Epithelial cell of esophagus (primary cell): ENCODE data around the gene QKI.

Experiments used
- DNase-seq: peaks from one replicate; pipeline ENCODE4 v3.0.0; 2010; ENCODE audit warnings: low read depth
- H3K4me3 ChIP-seq: 2 replicates; pipeline ENCODE4 v1.5.1; 2011; ENCODE audit warnings: mild to moderate bottlenecking, low read length, control low read depth
- CTCF ChIP-seq: IDR thresholded peaks from 2 replicates; pipeline ENCODE4 v1.5.1; 2011; ENCODE audit warnings: low read depth, mild to moderate bottlenecking, low read length, control low read depth, inconsistent platforms; ENCODE audit not compliant: insufficient read depth; ENCODE audit errors: missing control alignments

QKI gene

GRCh38 chr6:163455552-163455951 lies 41.0 kb downstream of the QKI start:
- TF ChIP-seq CTCF: no peak
- DNase-seq: no peak
- H3K4me3 ChIP-seq: no peak overlapping the region

GRCh38 chr6:163457637-163458561 lies 43.4 kb downstream of the QKI start:
- no peak overlapping the region for H3K4me3 ChIP-seq
- peak; percentile 86 for DNase-seq
- no peak for TF ChIP-seq CTCF

GRCh38 chr6:163459007-163459406 lies 44.5 kb downstream of the QKI start:
- H3K4me3 ChIP-seq: no peak overlapping the region
- DNase-seq: no peak
- no peak for TF ChIP-seq CTCF

- DNase-seq: no peak
- H3K4me3 ChIP-seq: no peak overlapping the region
- no peak for TF ChIP-seq CTCF
Observed at GRCh38 chr6:163459536-163459935, 45.0 kb downstream of the QKI start.

- H3K4me3 ChIP-seq: peak overlapping the region; percentile 24
- DNase-seq: peak; percentile 29
- no peak for TF ChIP-seq CTCF
Observed at GRCh38 chr6:163460307-163460782, 45.8 kb downstream of the QKI start.

- H3K4me3 ChIP-seq: no peak overlapping the region
- no peak for DNase-seq
- TF ChIP-seq CTCF: no peak
Observed at GRCh38 chr6:163461696-163462095, 47.2 kb downstream of the QKI start.
